Measurements from ENCODE around the gene GDF9.
A peak's percentile ranks its signal among the peaks of the same experiment; 100 is the strongest.

Gene GDF9, protein sequence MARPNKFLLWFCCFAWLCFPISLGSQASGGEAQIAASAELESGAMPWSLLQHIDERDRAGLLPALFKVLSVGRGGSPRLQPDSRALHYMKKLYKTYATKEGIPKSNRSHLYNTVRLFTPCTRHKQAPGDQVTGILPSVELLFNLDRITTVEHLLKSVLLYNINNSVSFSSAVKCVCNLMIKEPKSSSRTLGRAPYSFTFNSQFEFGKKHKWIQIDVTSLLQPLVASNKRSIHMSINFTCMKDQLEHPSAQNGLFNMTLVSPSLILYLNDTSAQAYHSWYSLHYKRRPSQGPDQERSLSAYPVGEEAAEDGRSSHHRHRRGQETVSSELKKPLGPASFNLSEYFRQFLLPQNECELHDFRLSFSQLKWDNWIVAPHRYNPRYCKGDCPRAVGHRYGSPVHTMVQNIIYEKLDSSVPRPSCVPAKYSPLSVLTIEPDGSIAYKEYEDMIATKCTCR

DNA sequence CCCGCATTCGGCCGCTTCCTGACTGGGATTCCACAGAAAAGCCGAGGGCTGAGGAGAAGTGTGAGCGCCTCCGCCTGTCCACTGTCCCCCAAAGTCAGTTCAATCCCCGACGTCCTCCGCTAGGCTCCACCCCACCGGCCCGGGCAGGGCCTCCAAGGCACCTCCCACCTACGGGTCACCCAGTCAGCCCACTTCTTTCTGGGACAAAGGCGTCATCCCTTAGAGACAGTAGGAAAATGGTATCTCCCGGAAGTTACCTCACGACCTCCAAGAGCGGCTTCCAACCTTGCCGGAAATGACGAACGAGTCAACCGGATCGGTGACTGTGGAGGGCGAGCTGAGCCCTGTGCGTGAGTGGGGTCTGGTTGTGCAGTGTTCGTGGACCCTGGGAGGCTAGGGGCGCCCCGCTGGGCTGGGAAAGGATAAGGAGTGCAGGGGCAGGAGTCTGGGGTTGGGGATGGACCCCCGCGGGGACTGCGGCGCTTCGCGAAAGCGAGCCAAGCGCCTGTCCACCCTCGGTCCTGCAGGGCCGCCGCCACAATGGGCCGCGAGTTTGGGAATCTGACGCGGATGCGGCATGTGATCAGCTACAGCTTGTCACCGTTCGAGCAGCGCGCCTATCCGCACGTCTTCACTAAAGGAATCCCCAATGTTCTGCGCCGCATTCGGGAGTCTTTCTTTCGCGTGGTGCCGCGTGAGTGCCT lies at the start of gene GDF9, which contains the start of gene UQCRQ:
Gene GDF9 (minus strand): TSS at position 128 of the 704 bp plus-strand sequence. CDS start 1,936 bp downstream, outside the sequence.
Gene UQCRQ (plus strand): TSS at position 301 of the 704 bp plus-strand sequence. CDS start 240 bp downstream, at position 541.
- peak within 1 kb of the TSS; percentile 76 for H3K4me3 ChIP-seq (ENCODE audit: control insufficient read depth, low read depth, low read length)
- peak; percentile 99 for DNase-seq (ENCODE audit: low read depth)
- TF ChIP-seq, protein P1, sequence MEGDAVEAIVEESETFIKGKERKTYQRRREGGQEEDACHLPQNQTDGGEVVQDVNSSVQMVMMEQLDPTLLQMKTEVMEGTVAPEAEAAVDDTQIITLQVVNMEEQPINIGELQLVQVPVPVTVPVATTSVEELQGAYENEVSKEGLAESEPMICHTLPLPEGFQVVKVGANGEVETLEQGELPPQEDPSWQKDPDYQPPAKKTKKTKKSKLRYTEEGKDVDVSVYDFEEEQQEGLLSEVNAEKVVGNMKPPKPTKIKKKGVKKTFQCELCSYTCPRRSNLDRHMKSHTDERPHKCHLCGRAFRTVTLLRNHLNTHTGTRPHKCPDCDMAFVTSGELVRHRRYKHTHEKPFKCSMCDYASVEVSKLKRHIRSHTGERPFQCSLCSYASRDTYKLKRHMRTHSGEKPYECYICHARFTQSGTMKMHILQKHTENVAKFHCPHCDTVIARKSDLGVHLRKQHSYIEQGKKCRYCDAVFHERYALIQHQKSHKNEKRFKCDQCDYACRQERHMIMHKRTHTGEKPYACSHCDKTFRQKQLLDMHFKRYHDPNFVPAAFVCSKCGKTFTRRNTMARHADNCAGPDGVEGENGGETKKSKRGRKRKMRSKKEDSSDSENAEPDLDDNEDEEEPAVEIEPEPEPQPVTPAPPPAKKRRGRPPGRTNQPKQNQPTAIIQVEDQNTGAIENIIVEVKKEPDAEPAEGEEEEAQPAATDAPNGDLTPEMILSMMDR (IDR thresholded peaks at IDR 0.05; ENCODE audit: control insufficient read depth, insufficient read depth, low read depth, low read length, missing control alignments): peak; percentile 53

DNA sequence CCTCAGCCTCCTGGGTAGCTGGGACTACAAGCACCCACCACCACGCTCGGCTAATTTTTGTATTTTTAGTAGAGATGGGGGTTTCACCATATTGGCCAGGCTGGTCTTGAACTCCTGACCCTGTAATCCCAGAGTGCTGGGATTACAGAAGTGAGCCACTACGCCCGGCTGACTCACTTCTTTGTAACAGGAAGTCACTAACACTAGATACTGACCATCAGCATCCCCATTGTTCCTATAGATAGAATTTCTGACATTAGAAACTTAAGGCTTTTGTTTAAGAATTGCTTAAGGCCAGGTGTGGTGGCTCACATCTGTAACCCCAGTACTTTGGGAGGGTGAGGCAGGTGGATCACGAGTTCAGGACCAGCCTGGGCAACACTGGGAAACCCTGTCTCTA lies 49.4 kb upstream of the GDF9 start:
- TF ChIP-seq, protein P1 (IDR thresholded peaks at IDR 0.05; ENCODE audit: control insufficient read depth, insufficient read depth, low read depth, low read length, missing control alignments): no peak
- DNase-seq (ENCODE audit: low read depth): no peak
- no peak overlapping the region for H3K4me3 ChIP-seq (ENCODE audit: control insufficient read depth, low read depth, low read length)

DNA sequence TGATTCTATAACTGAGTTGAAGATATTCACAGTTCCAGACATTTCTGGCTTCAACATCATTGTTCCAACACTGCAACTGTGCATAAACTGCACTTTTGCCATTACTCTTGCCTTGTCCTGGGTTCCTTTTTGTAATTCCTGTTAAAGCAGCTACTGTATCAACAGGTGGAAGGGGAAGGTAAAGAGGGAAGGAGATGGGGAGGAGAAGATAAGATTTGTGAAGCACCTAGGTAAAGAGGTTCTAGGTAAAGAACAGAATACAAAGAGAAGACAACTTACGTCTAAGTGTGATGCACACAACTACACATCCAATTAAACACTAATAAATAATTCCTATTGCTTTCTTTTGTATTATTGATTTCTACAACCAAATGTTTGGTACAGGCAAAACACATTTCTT lies 43.4 kb upstream of the GDF9 start:
- DNase-seq (ENCODE audit: low read depth): no peak
- TF ChIP-seq, protein P1 (IDR thresholded peaks at IDR 0.05; ENCODE audit: control insufficient read depth, insufficient read depth, low read depth, low read length, missing control alignments): no peak
- no peak overlapping the region for H3K4me3 ChIP-seq (ENCODE audit: control insufficient read depth, low read depth, low read length)

DNA sequence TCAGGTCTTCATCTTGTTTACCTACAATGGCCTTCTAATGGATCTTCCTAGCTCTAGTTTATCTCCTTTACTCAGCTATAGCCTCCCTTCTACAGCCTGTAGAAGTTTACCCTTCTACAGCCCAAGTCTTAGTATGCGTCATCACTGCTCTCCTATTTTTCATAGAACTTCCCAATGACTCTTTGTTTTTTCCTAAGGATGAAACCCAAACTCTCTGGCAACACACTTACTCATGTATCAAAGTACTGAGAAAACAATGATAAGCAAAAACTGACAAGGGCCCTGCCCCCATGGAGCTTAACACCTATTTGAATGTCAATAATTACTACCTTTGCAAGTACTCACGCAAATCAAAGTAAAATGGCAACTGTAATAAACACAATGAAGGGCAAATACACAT lies 40.9 kb upstream of the GDF9 start:
- no peak for DNase-seq (ENCODE audit: low read depth)
- H3K4me3 ChIP-seq (ENCODE audit: control insufficient read depth, low read depth, low read length): no peak overlapping the region
- TF ChIP-seq, protein P1 (IDR thresholded peaks at IDR 0.05; ENCODE audit: control insufficient read depth, insufficient read depth, low read depth, low read length, missing control alignments): no peak

DNA sequence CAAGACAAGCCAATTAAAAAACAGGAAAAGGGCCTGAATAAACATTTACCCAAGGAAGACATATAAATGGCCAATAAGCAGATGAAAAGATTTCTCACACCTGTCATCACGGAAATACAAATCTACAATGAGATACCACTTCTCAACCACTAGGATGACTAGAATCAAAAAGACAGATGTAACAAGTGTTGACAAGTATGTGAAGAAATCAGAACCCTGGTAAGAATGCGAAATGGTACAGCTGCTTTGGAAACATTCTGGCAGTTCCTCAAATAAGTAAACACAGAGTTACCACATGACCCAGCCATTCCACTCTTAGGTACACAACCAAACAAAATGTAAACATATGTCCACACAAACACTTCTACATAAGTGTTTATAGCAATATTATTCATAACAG lies 39.7 kb upstream of the GDF9 start:
- H3K4me3 ChIP-seq (ENCODE audit: control insufficient read depth, low read depth, low read length): no peak overlapping the region
- DNase-seq (ENCODE audit: low read depth): no peak
- TF ChIP-seq, protein P1 (IDR thresholded peaks at IDR 0.05; ENCODE audit: control insufficient read depth, insufficient read depth, low read depth, low read length, missing control alignments): no peak

DNA sequence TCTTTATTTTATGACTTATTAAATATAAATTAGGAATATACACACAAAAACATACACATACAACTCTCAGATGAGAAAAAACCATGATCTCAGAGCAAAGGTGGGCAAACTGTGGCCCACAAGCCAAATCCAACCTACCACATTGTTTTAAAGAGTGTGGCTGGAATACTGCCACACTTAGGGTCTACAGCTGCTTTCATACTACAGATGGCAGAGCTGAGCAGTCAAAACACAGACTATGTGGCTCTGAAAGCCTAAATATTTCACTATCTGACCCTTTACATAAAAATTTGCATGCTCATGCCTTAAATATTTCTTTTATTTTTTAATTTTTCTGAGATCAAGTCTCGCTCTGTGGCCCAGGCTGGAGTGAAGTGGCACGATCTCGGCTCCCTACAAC lies 35.5 kb upstream of the GDF9 start:
- DNase-seq (ENCODE audit: low read depth): no peak
- TF ChIP-seq, protein P1 (IDR thresholded peaks at IDR 0.05; ENCODE audit: control insufficient read depth, insufficient read depth, low read depth, low read length, missing control alignments): no peak
- H3K4me3 ChIP-seq (ENCODE audit: control insufficient read depth, low read depth, low read length): no peak overlapping the region

Measured in AG09309 (cell line).